Measurements from ENCODE around the gene TMSB4X.
"Not testable (repeated sequence)": the region's sequence is repeated elsewhere in the genome, so short reads cannot be mapped to it uniquely, and the experiment has no call there.

Gene TMSB4X

DNA sequence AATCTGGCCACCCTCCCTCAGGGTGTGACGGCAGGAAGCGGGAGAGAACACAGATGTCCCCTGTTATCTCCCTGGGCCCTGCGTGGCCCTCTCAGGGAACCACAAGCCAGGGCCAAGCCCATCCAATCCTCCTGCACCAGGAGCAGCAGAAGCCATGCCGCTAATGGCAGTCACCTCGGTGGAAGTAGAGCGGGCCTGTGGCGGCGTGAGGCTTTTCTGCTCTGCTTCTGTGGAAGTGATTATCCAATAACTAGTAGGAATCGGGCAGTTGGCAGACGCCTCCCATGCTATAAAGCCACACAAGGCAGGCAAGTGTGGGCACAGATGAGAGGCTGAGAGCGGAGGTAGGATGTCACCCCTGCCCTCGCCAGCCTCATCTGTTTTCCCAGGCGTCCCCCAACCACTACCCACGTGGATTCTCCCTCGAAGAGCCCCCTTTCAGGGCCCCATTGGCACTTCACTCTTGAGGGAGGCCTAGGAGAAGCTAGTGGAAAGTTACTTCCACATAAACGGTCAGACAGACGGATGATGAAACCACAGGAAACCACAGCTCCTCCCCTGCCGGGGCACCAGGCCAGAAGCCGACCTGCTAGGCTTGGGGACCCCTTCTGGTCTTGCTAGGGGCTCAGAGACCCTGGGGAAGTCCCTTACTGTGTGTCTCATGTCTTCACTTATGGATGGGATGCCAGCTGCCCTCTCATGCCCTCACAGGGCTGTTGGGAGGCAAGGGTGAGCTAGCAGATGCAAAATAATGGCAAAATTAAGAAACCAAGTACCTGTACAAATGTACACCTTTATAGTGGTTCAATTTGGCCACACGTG, 18.8 kb upstream of the TMSB4X start:
- TF ChIP-seq, protein P1, sequence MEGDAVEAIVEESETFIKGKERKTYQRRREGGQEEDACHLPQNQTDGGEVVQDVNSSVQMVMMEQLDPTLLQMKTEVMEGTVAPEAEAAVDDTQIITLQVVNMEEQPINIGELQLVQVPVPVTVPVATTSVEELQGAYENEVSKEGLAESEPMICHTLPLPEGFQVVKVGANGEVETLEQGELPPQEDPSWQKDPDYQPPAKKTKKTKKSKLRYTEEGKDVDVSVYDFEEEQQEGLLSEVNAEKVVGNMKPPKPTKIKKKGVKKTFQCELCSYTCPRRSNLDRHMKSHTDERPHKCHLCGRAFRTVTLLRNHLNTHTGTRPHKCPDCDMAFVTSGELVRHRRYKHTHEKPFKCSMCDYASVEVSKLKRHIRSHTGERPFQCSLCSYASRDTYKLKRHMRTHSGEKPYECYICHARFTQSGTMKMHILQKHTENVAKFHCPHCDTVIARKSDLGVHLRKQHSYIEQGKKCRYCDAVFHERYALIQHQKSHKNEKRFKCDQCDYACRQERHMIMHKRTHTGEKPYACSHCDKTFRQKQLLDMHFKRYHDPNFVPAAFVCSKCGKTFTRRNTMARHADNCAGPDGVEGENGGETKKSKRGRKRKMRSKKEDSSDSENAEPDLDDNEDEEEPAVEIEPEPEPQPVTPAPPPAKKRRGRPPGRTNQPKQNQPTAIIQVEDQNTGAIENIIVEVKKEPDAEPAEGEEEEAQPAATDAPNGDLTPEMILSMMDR (IDR thresholded peaks at IDR 0.05; ENCODE audit: low read depth, low read length) = no peak
- H3K4me3 ChIP-seq (ENCODE audit: low read depth, low read length) = no peak overlapping the region

DNA sequence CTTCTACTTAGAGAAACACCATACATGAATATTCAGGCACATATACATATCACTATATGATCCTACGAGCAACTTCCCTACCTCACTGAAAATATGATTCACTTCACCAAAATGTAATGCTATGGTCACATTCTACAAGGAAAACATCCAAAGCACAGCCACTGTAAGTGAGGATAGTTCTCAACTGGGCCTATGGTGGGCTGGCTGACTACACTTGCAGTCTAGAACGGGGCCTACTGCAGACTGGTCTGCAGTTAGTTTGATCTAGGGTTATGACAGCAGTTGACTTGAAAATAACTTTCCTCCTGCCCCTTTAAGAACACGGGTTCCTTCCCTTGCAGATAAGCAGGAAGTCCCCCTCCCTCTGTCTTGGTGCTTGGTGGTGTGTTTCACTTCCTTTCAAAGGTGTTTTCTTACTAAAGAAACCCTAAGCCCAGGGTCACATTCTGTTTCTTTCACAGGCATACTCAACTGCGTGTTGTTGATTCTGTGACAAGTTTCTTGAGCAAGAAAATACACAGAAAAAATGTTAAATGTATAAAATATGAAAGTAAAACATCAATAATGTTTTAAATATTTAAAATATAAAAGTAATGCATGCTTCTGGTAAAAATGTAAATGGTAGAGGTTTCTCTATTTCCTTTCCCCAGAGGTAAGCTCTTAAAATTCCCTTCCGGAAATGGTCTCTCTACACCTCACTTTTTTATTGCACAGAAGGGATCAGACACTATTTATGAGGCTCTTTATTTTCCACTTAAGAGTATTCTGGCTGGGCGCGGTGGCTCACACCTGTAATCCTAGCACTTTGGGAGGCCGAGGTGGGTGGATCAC, 18.0 kb upstream of the TMSB4X start:
- TF ChIP-seq, protein P1 (IDR thresholded peaks at IDR 0.05; ENCODE audit: low read depth, low read length) = no peak
- H3K4me3 ChIP-seq (ENCODE audit: low read depth, low read length) = no peak overlapping the region

DNA sequence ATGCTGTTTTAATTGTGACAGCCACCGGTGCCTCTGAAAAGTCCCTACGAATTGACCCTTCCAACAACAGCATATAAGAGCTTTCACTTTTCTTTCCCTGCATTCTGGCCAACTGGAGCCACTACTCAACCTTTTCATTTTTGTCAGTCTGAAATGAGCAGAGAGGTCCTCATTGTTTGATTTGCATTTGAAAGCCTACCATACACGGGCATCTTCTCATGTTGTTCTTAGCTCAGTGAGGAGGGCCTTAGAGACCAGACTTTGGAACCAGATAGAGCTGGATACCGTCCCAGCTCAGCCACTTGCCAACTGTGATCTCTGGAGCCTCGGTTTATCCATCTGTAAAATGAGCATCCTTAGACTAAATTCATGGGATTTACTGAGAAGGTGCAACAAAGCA, 16.9 kb upstream of the TMSB4X start:
- TF ChIP-seq, protein P1 (IDR thresholded peaks at IDR 0.05; ENCODE audit: low read depth, low read length) = no peak
- H3K4me3 ChIP-seq (ENCODE audit: low read depth, low read length) = no peak overlapping the region

DNA sequence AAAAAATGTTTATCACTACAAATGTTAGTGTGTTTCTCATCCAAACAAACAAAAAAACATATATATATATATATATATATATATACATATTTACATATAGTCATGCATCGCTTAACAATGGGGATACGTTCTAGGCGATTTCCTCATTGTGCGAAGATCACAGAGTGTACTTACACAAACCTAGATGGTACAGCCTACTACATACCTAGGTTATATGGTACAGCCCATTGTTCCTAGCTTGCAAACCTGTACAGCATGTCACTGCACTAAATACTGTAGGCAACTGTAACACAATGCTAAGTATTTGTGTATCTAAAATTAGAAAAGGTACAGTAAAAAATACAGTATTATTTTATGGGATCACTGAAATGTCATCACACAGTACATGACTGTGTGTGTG, 16.4 kb upstream of the TMSB4X start:
- TF ChIP-seq, protein P1 (IDR thresholded peaks at IDR 0.05; ENCODE audit: low read depth, low read length) = no peak
- H3K4me3 ChIP-seq (ENCODE audit: low read depth, low read length) = no peak overlapping the region

DNA sequence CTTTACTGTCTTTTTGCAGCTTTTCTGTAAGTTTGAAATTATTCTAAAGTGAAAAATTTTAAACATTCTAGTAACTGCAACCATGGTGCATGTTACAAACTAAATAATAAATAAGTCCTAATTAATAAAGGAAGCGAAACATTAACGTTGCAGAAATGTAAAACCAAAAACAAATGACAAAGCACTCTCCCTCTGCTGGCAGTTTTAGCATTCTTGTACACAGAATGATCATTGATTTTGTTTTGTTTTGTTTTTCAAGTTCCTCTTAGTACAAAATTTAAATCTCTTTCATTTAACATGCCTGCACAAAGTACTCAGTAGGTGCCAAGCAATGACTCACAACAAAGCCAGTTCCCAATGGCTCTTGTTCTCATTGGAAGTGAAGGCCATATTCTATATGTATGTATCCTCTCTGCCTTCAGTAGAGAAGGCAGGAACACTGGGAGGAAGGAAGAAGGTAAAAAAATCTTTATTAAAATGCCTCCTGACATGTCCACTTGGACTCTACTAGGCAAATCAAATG, 13.7 kb upstream of the TMSB4X start:
- TF ChIP-seq, protein P1 (IDR thresholded peaks at IDR 0.05; ENCODE audit: low read depth, low read length) = no peak
- H3K4me3 ChIP-seq (ENCODE audit: low read depth, low read length) = no peak overlapping the region

DNA sequence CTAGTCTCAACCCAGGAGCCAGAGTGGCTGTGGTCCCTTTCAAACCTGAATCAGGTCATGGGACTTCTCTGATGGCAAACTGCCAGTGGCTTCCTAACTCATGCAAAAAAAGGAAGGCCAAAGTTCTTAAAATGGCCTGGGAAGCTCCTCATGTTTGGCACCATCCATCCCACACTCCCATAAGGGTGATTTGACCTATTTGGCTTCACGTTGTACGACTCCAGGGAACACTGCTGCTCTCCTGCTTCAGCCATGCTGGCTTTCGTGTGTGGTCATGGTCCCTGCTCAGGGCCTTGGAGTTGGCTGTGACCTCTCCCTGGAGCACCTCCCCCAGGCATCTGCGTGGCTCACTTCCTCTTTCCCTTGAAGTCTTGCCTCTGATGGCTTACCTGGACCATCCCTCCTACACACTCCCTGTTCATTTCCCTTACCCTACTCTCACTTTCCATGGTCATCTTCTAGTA, 12.8 kb upstream of the TMSB4X start:
- TF ChIP-seq, protein P1 (IDR thresholded peaks at IDR 0.05; ENCODE audit: low read depth, low read length) = no peak
- H3K4me3 ChIP-seq (ENCODE audit: low read depth, low read length) = no peak overlapping the region

DNA sequence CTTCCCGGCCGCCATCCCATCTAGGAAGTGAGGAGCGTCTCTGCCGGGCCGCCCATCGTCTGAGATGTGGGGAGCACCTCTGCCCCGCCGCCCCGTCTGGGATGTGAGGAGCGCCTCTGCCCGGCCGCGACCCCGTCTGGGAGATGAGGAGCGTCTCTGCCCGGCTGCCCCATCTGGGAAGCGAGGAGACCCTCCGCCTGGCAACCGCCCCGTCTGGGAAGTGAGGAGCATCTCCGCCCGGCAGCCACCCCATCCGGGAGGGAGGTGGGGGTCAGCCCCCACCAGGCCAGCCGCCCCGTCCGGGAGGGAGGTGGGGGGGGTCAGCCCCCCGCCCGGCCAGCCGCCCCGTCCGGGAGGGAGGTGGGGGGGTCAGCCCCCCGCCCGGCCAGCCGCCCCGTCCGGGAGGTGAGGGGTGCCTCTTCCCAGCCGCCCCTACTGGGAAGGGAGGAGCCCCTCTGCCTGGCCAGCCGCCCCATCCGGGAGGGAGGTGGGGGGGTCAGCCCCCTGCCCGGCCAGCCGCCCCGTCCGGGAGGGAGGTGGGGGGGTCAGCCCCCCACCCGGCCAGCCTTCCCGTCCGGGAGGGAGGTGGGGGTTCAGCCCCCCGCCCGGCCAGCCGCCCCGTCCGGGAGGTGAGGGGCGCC, 11.6 kb upstream of the TMSB4X start:
- not testable (repeated sequence) for H3K4me3 ChIP-seq (ENCODE audit: low read depth, low read length)

Data from WI38 (cell line).